D721Med (cell line): ENCODE measurements around the gene NIPAL3.
A peak's percentile ranks its signal among the peaks of the same experiment; 100 is the strongest.

ENCODE experiments used
- DNase-seq: peaks from one replicate; pipeline ENCODE4 v3.0.0; 2011; ENCODE audit warnings: low spot score; ENCODE audit not compliant: insufficient read length
- FAIRE-seq: peaks from 2 replicates; lab custom pipeline; 2011; peaks lifted over from hg19 to GRCh38; lab: Jason Lieb, UNC
- TF ChIP-seq, protein P1 (sequence below): IDR thresholded peaks from 2 replicates; pipeline ENCODE4 v1.5.1; 2012; ENCODE audit warnings: mild to moderate bottlenecking, control low read depth; ENCODE audit not compliant: insufficient read depth; ENCODE audit errors: missing control alignments

NIPAL3 gene

GRCh38 chr1:24415334-24415909 lies at the start of gene NIPAL3:
Gene NIPAL3 (plus strand): TSS chr1:24415802. CDS start chr1:24419548, 3,746 bp downstream.
- no peak for FAIRE-seq
- DNase-seq = peak; percentile 47

GRCh38 chr1:24366707-24367106 lies 48.9 kb upstream of the NIPAL3 start:
- FAIRE-seq = no peak
- TF ChIP-seq, protein P1, sequence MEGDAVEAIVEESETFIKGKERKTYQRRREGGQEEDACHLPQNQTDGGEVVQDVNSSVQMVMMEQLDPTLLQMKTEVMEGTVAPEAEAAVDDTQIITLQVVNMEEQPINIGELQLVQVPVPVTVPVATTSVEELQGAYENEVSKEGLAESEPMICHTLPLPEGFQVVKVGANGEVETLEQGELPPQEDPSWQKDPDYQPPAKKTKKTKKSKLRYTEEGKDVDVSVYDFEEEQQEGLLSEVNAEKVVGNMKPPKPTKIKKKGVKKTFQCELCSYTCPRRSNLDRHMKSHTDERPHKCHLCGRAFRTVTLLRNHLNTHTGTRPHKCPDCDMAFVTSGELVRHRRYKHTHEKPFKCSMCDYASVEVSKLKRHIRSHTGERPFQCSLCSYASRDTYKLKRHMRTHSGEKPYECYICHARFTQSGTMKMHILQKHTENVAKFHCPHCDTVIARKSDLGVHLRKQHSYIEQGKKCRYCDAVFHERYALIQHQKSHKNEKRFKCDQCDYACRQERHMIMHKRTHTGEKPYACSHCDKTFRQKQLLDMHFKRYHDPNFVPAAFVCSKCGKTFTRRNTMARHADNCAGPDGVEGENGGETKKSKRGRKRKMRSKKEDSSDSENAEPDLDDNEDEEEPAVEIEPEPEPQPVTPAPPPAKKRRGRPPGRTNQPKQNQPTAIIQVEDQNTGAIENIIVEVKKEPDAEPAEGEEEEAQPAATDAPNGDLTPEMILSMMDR = no peak
- no peak for DNase-seq

More at GRCh38 chr1:24415334-24415909, at the start of gene NIPAL3:
- TF ChIP-seq, protein P1 = peak; percentile 64

DNA sequence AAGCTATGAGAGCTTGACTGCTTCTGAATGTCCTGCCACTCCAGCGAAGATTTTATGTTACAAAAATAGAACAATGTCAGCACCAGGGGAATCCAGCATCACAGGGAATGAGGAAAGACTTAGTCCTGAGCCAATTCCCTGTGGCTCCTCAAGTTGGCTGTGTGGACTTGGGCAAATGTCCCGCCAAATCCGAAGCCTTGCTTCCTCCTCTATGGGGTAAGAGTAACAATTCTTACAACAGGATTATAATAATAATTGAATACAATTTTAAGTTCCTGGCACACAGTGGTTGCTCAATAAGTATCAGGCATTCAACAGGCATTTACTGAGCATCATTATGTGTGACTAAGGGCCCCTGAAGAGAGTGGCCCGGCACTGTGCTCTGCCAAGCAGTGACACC lies 46.4 kb upstream of the NIPAL3 start:
- TF ChIP-seq, protein P1 = no peak
- FAIRE-seq = no peak

DNA sequence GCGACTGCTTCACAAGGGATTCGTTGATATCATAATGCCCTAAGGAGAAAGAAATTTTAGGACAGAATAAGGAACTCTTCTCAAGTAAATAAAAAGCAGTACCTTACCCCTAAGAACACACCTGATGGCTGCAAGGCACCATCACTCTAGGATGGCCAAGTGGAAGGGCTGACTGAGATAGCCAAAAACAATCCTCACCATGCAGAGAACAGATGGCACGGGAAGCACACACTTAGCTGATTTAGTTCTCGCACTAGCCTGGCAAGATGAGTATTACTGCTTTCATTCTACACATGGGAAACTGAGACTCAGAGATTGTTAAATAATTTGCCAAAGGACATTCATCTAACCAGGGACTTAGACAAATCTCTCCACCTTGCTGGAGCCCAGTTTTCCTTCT lies 45.8 kb upstream of the NIPAL3 start:
- no peak for FAIRE-seq
- no peak for DNase-seq
- TF ChIP-seq, protein P1 = no peak

More for the DNA sequence above, 46.4 kb upstream of the NIPAL3 start:
- DNase-seq = no peak

DNA sequence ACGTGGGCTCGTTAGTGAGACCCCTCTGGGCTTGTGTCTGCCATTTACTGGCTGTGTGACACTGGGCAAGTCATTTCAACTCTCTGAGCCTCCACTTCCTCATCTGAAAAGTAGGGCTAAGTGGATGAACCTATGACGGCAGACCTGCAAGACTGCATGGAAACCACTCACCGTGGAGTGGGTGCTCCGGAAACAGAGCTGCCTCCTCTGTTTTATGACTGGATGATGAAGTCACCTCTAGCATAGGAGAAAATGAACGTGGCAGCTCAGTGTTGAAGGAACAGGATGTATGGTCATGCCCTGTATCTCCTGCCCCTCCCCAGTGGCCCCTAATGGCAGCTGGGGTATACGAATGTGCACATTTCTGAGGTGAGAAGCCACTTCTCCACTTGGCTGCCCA lies 42.6 kb upstream of the NIPAL3 start:
- TF ChIP-seq, protein P1 = no peak
- FAIRE-seq (no peak), DNase-seq (no peak)

- FAIRE-seq (no peak), DNase-seq (no peak)
- TF ChIP-seq, protein P1 = no peak
Measured at GRCh38 chr1:24373710-24374109, 41.9 kb upstream of the NIPAL3 start.
